ENCODE measurements around the gene FIGLA. TPM values are rescaled to one million over a fixed set of nuclear protein-coding genes. Genes with fewer than 3 reads are reported as not detected.
A peak's percentile ranks its signal among the peaks of the same experiment; 100 is the strongest.

FIGLA gene, protein sequence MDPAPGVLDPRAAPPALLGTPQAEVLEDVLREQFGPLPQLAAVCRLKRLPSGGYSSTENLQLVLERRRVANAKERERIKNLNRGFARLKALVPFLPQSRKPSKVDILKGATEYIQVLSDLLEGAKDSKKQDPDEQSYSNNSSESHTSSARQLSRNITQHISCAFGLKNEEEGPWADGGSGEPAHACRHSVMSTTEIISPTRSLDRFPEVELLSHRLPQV
- not detected for polyA plus RNA-seq (ENCODE audit: insufficient read length)

DNA sequence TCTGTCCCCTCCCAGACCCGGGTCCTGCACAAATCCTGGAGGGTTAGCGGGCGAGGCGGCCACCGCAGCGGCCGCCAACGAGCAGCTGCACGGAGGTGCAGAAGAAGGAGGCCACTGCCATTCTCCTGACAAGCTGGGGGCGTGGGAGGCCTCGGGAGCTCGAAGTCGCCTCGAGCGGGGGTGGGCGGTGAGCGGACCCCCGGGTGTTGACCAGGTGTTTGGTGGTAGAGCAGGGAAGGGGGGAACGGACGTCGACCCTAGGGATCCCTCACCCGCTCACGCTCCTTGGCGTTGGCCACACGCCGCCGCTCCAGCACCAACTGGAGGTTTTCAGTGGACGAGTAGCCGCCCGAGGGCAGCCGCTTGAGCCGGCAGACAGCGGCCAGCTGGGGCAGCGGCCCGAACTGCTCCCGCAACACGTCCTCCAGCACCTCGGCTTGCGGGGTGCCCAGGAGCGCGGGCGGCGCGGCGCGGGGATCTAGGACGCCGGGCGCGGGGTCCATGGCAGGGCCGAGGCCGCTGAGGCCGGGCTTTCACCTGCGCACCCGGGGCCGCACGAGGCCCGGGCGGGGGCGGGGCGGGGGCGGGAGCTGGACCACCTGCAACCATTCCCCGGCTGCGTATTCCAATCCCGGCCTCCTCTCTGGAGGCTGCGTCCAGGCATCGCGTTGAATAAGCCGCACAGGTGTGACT, at the start of gene FIGLA:
TSS of gene FIGLA (minus strand) at position 508 of the 693 bp plus-strand sequence. CDS start at position 503, 5 bp downstream.
- no peak for DNase-seq

DNA sequence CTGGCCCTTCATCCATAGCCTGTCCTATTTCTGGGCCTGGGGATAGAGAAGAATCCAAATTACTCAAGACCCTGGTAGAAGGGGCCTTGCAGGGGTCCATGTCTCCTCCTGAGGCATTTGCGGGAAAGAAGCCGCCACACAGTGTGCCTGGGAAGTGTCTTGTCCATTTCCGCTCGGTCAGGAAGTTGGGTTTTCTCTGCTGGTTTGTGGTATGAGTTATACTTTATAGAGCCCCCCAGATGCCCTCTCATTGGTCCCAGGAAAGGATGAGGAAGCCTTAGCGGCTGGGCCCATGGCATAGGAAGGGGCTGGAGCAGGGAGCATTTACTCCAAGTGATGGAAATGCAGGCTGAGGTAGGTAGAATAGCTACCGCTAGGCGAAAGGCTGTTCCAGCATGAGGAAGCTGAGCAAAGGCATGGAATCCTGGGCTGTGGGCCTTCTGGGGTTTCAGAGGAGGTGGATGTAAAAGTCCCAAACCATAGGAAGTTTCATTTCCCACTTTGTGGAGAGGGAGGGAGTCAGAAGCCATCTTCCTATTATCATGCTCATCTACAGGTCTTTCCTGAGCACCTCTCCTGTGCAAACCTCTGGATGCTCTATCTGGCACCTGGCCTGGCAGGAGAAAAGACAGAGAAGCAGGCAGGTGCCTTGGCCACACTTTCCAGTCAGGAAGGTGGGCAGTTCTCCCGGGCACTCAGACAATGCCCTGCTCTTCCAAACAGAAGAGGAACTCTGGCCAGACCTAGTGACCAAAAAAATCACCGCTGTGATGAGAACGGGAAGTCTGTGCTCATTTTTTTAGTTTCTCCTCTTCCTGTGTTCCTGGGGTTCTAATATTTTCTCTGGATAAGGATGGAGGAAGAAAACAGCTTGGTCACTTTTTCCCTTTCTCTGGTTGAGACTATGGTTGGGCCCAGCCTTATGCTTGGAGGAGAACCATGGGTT, 47.8 kb upstream of the FIGLA start:
- no peak for DNase-seq

DNA sequence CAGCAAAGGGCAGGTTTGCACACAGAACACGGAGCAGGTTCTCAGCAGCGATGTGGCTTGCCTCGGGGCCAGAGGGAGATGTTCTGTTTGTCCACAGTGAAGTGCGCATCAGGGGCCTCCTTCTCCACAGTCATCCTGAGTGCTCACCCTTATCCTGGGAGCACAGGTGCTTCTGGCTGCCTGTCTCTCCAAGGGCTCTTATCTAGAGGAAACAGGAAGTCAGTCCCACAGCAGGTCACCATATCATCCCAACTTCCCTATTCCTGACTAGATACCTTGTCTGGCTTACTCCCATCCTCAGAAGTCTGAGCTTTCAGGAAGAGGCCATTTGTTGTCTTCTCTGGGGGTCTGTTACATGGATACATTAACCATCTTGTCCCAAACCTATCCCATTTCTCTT, 45.2 kb upstream of the FIGLA start, which contains the start of gene CD207:
TSS of gene CD207 (minus strand) at position 174 of the 400 bp plus-strand sequence. CDS start at position 134, 40 bp downstream.
- no peak for DNase-seq

GRCh38 chr2:70834881-70835280, 44.4 kb upstream of the FIGLA start:
- no peak for DNase-seq

DNA sequence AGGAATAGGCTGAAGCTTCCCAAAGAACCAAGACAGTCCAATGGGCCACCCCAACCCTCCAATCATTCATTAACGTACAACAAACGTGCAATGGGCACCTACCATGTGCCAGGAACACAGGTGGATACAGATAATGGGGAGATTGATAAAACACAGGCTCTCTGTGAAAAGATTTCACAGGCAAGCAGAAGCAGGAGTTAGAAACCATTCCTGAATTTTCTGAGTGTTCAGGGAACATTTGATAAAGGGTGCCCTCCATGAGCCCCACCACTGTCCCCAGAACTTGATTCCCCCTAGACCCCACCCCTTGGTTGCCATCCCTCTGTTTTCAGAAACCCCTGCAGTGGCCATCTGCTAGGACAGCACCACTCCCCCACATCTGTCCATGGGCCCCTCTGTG, 43.7 kb upstream of the FIGLA start:
- no peak for DNase-seq

DNA sequence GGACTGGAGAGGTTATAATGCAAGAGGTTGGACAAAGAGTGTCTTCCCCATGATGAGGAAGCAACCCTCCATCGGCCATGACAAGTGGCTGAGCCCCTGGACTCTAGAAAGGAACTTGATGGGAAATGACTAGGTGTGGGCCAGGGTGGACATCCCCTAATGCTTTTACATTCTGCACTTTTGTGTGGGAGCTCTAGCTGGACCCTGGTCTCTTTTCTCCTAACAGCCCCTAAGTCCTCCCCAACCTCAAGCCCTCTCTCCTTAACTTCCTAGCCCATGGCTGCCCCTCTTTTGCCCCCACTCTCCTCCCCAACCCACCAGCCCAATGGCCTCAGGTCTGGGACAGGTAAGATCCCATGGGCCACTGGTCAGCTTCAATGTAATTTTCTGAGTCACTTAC, 42.8 kb upstream of the FIGLA start:
- no peak for DNase-seq

DNA sequence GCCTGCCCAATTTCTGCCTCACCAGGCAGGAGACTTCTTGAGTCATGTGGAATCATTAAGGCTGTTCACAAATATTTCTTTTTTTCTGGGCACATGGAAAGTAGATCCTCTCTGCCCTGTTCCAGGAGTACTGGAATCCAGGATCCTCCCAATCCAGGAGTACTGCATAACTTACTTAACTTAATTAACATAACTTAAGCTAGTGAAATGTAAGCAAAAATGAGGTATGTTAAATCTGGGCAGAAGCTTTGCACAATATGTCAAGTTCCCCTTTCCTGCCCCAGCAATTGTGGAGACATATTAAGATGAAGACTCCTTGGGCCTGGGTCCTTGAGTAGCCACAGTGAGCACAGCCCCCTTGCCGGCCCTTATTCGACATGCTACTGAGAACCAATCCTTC, 41.9 kb upstream of the FIGLA start:
- DNase-seq: no peak

- no peak for DNase-seq
These were observed 41.4 kb upstream of the FIGLA start for GRCh38 chr2:70831861-70832260.

- peak; percentile 28 for DNase-seq
These were observed 39.9 kb upstream of the FIGLA start for GRCh38 chr2:70830366-70830765.

- no peak for DNase-seq
These were observed 39.5 kb upstream of the FIGLA start for GRCh38 chr2:70829916-70830315.

DNA sequence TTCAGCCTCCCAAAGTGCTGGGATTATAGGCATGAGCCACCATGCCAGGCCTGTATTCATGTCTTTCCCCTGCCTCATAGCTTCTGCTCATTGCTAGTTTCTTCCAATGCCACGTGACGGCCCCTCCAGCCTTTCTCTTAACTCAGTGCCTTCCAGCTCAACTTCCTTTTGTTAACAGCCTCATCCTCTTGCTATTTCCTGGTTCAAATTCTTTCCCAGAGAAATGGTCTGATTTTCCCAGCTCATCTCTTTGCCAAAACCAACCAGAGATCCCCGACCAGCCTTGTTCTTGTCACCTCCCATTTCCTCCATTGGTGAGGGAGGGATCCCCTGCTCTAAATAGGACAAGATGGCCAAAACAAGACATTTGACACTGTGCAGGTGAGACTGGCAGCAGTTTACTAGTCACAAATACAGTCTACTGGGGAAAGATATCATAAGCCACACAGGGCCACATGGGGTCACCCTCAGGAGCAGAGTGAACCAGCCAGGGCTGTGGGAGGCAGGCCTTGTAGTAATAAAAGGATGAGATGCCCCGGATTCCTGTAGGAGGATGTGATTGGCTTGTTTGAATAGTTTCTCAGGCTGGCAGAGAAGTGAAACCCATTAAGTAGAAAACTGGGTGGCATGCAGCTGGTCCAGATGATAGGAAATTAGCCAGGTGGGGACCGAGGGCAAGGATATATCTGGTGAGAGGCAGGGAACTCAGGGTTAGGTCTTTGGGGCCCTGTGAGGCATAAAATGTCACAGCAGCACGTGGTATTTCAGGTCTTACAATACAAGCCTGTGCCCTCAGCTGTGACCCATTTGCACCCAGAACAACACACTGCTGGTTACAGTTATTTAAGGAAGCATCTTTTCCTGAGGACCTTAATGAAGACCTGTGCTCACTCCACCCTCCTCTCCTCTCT, 38.7 kb upstream of the FIGLA start:
- DNase-seq: no peak

- DNase-seq: no peak
These were observed 37.7 kb upstream of the FIGLA start for GRCh38 chr2:70828115-70828514.

- no peak for DNase-seq
These were observed 36.9 kb upstream of the FIGLA start for GRCh38 chr2:70827388-70827787.

GRCh38 chr2:70826696-70827350, 36.4 kb upstream of the FIGLA start:
- DNase-seq: no peak

DNA sequence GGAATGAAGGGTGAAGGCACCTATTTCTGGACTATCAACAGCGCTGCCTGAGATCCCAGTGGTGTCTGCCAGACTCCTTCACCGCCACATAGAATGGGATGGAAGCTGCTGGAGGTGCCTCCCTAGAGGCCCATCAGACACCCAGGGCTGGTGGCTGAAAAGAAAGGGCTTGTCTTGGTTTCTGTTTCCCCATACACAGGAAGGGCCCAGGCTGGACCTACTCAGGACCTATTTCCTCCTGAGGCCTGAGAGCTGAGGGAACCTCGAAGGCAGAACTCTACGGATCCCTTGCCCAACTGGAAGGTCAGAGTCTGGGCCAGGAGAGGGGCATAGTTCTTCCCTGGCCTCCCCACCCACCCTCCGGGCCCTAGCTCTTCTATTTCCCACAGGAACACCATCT, 32.8 kb upstream of the FIGLA start:
- no peak for DNase-seq

- DNase-seq: no peak
These were observed 32.4 kb upstream of the FIGLA start for GRCh38 chr2:70822843-70823242.

DNA sequence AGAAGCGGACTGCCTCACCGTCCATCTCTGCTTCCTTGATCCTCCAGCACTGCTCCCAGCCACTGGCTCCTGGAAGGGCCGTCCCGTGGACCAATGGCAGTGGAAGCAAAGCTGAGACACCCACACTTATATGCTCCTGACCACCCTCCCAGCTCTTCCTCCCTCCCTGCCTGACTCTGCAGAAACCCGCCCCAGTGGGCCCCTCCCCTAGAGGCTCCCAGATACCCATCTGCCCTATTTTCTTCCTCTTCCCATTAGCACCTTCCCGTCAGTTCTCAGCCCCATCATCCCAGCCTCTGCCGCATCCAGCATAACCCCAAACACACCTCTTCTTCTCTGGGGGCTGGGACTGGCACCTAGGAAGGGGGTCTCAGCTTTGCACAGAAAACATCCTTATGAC, 30.1 kb upstream of the FIGLA start, which contains the start of gene CLEC4F:
TSS of gene CLEC4F (minus strand) at position 101 of the 400 bp plus-strand sequence. CDS start at position 25, 76 bp downstream.
- no peak for DNase-seq

- no peak for DNase-seq
These were observed 27.0 kb upstream of the FIGLA start for GRCh38 chr2:70817284-70817954.

- DNase-seq: no peak
These were observed 26.3 kb upstream of the FIGLA start for GRCh38 chr2:70816726-70817125.

All from hindlimb muscle (tissue), 1 donor.